HT1080 (cell line): Measurements from ENCODE around the gene WDR81. TPM values are rescaled to one million over a fixed set of nuclear protein-coding genes. Genes with fewer than 3 reads are reported as not detected.

Source experiments
- DNase-seq: peaks from one replicate; pipeline ENCODE4 v3.0.0-alpha.2; 2015; ENCODE audit warnings: low read depth
- total RNA-seq: library from RNA; depleted of rRNA; stranded (reverse); fragments of >200 nt; shearing (Covaris generic); gene quantifications from 2 replicates; pipeline ENCODE4 v1.2.3, GENCODE V29; 2014

The WDR81 gene
- total RNA-seq, 1 experiment from 2014 or later = 8.3 TPM

- no peak for DNase-seq
These were observed 11.2 kb upstream of the WDR81 start for GRCh38 chr17:1713160-1713877.

- DNase-seq = peak; percentile 63
These were observed 10.6 kb upstream of the WDR81 start for GRCh38 chr17:1713878-1714426.

- DNase-seq = peak; percentile 91
These were observed 10.0 kb upstream of the WDR81 start for GRCh38 chr17:1714427-1714979.

GRCh38 chr17:1714980-1715802 is 9.3 kb upstream of the WDR81 start:
- DNase-seq = peak; percentile 94

- no peak for DNase-seq
These were observed 8.8 kb upstream of the WDR81 start for GRCh38 chr17:1715803-1716075.

- peak; percentile 100 for DNase-seq
These were observed 8.2 kb upstream of the WDR81 start for GRCh38 chr17:1716076-1716911.

- DNase-seq = peak; percentile 99
These were observed 7.4 kb upstream of the WDR81 start for GRCh38 chr17:1716912-1717695.

- DNase-seq = no peak
These were observed 5.9 kb upstream of the WDR81 start for GRCh38 chr17:1718362-1719165.

- peak; percentile 51 for DNase-seq
These were observed 3.6 kb upstream of the WDR81 start for GRCh38 chr17:1720856-1721386.

- DNase-seq = peak; percentile 45
These were observed 2.5 kb upstream of the WDR81 start for GRCh38 chr17:1722022-1722421.

- DNase-seq = no peak
These were observed 551 bp downstream of the WDR81 start for GRCh38 chr17:1724869-1725641.

GRCh38 chr17:1725642-1726511 is 1.4 kb downstream of the WDR81 start:
- no peak for DNase-seq

- no peak for DNase-seq
These were observed 2.2 kb downstream of the WDR81 start for GRCh38 chr17:1726626-1727257.

GRCh38 chr17:1727258-1727789 is 2.8 kb downstream of the WDR81 start:
- no peak for DNase-seq

- DNase-seq = no peak
These were observed 3.5 kb downstream of the WDR81 start for GRCh38 chr17:1727876-1728630.

- DNase-seq = no peak
These were observed 5.4 kb downstream of the WDR81 start for GRCh38 chr17:1729966-1730325.
